Spleen (tissue), 11 donors: ENCODE results near the gene NRDC. TPM values are rescaled to one million over a fixed set of nuclear protein-coding genes. Genes with fewer than 3 reads are reported as not detected.

Experiments
- DNase-seq: peaks from one replicate; pipeline ENCODE4 v3.0.0-alpha.2; 2020
- H3K27ac ChIP-seq, 8 donors: fragments of 200-600 bp; sonication (generic) in 7 of 8; 1 replicate in 4 of 8; 2 replicates in 4 of 8; pipeline versions ENCODE4 v1.5.0 to v1.8.0; 2016 to 2021; ENCODE audit warnings: inconsistent platforms in 4 of 8, mild to moderate bottlenecking in 4 of 8, moderate library complexity in 1 of 8
- H3K27me3 ChIP-seq, 7 donors: fragments of 200-600 bp; sonication (generic) in 6 of 7; replicated peaks in 1 of 7; 1 replicate in 4 of 7; 2 replicates in 3 of 7; pipeline versions ENCODE4 v1.5.0 to v1.8.0; 2016 to 2021; ENCODE audit warnings: inconsistent platforms in 3 of 7, mild to moderate bottlenecking in 1 of 7
- H3K36me3 ChIP-seq, 6 donors: fragments of 200-600 bp; sonication (generic) in 5 of 6; 1 replicate in 4 of 6; 2 replicates in 2 of 6; pipeline versions ENCODE4 v1.5.0 to v1.8.0; 2016 to 2021; ENCODE audit warnings: inconsistent platforms in 2 of 6
- H3K4me1 ChIP-seq, 6 donors: fragments of 200-600 bp; sonication (generic) in 5 of 6; 1 replicate in 3 of 6; 2 replicates in 3 of 6; pipeline versions ENCODE4 v1.5.0 to v1.8.0; 2016 to 2021; ENCODE audit warnings: inconsistent platforms in 3 of 6
- H3K4me3 ChIP-seq, 8 donors: fragments of 200-600 bp; sonication (generic) in 7 of 8; 1 replicate in 4 of 8; 2 replicates in 4 of 8; pipeline versions ENCODE4 v1.5.0 to v1.8.0; 2016 to 2021; ENCODE audit warnings: inconsistent platforms in 4 of 8, mild to moderate bottlenecking in 4 of 8, moderate library complexity in 2 of 8
- H3K9me3 ChIP-seq, 8 donors: fragments of 200-600 bp; sonication (generic) in 7 of 8; 1 replicate in 4 of 8; 2 replicates in 4 of 8; pipeline versions ENCODE4 v1.5.0 to v1.8.0; 2016 to 2021; ENCODE audit warnings: inconsistent platforms in 4 of 8
- POLR2A ChIP-seq, 3 donors: fragments of 450-650 bp; IDR thresholded peaks; one replicate each; pipeline ENCODE4 v1.5.1; 2017; ENCODE audit warnings: antibody characterized with exemption in 3 of 3, mild to moderate bottlenecking in 1 of 3
- POLR2AphosphoS5 ChIP-seq, 3 donors: sonication (generic); formaldehyde crosslinking; IDR thresholded peaks; one replicate each; pipeline ENCODE4 v1.5.1; 2017; ENCODE audit warnings: antibody characterized with exemption in 3 of 3
- WGBS, 5 donors: extraction: QIAGEN DNeasy Blood & Tissue Kit in 3 of 5; methylation state at CpG; one replicate each; pipeline versions ENCODE4 v1.1.5 to v1.1.7; 2013 to 2018; 5-methylcytosine and 5-hydroxymethylcytosine counted together
- intact Hi-C: fragments of 100-400 bp; cut with DNase I; formaldehyde crosslinking; loops from one replicate; pipeline ENCODE4 v1.15.0; 2023; ENCODE audit warnings: low total_unique reads
- polyA plus RNA-seq, 3 donors: library from polyadenylated mRNA; stranded (reverse); fragments of 200-250 nt; gene quantifications; one replicate each; pipeline ENCODE4 v1.2.1, GENCODE V29; 2013
- total RNA-seq, 7 donors: library from RNA; depleted of rRNA in 3 of 7; stranded (reverse); fragments of >200 nt in 3 of 7; fragmentation: NEBNext Ultra II Directional in 4 of 7; extraction: Animal tissue kit (Norgen Biotek cat#: 25700) in 4 of 7; gene quantifications; one replicate each; pipeline versions ENCODE4 v1.1.0 to v1.2.1, GENCODE V29; 2016 to 2021
- TF ChIP-seq, protein P1 (sequence below), 11 experiments: fragments of 200-600 bp in 7 of 11; fragments of 450-650 bp in 4 of 11; sonication (generic) in 4 of 11; IDR thresholded peaks in 8 of 11; conservative IDR thresholded peaks in 3 of 11; 1 replicate in 7 of 11; 2 replicates in 4 of 11; pipeline versions ENCODE4 v1.4.0 to v1.8.0; 2016 to 2021; ENCODE audit warnings: antibody characterized with exemption in 11 of 11, inconsistent platforms in 4 of 11, mild to moderate bottlenecking in 1 of 11
- donor health status: healthy with polysubstance abuse.
- donor health status: DM: no; HTN: no; CAD: no; lungs with moderate emphysema.
- donor health status: DM: no; HTN: no; CAD: no.
- donor health status: Bipolar disorder and iron deficiency.
- donor health status: healthy.
- donor health status: DM: no; HTN: no; CAD: no.
- donor health status: DM: yes; HTN: yes; CAD: no.

NRDC gene
- total and polyA plus RNA-seq, 10 donors: 61.3 to 189 (median 120) TPM

GRCh38 chr1:51908499-51908898 lies 30.0 kb upstream of the NRDC start:
- 30 to 45% (median 43%) methylated on average over 2 of the region's 2 CpGs for WGBS, 5 donors
- H3K27ac ChIP-seq: no peak overlapping the region
- TF ChIP-seq, protein P1, sequence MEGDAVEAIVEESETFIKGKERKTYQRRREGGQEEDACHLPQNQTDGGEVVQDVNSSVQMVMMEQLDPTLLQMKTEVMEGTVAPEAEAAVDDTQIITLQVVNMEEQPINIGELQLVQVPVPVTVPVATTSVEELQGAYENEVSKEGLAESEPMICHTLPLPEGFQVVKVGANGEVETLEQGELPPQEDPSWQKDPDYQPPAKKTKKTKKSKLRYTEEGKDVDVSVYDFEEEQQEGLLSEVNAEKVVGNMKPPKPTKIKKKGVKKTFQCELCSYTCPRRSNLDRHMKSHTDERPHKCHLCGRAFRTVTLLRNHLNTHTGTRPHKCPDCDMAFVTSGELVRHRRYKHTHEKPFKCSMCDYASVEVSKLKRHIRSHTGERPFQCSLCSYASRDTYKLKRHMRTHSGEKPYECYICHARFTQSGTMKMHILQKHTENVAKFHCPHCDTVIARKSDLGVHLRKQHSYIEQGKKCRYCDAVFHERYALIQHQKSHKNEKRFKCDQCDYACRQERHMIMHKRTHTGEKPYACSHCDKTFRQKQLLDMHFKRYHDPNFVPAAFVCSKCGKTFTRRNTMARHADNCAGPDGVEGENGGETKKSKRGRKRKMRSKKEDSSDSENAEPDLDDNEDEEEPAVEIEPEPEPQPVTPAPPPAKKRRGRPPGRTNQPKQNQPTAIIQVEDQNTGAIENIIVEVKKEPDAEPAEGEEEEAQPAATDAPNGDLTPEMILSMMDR (IDR thresholded peaks at IDR 0.05 in 8 of 11, conservative IDR thresholded peaks at IDR 0.05 in 3 of 11): no peak
- TF ChIP-seq POLR2AphosphoS5 (IDR thresholded peaks at IDR 0.05): no peak
- TF ChIP-seq POLR2A (IDR thresholded peaks at IDR 0.05): no peak
- H3K27me3 ChIP-seq: peaks cover 0 to 9% (median 0%) of the 10 kb centered on the region in 7 donors
- H3K36me3 ChIP-seq: no peaks in the 10 kb centered on the region
- intact Hi-C loops: no loop called here
- H3K9me3 ChIP-seq: no peaks in the 10 kb centered on the region
- H3K4me1 ChIP-seq: peaks cover 0 to 5% (median 0%) of the 10 kb centered on the region in 6 donors
- no peak for DNase-seq
- H3K4me3 ChIP-seq: no peak overlapping the region

DNA sequence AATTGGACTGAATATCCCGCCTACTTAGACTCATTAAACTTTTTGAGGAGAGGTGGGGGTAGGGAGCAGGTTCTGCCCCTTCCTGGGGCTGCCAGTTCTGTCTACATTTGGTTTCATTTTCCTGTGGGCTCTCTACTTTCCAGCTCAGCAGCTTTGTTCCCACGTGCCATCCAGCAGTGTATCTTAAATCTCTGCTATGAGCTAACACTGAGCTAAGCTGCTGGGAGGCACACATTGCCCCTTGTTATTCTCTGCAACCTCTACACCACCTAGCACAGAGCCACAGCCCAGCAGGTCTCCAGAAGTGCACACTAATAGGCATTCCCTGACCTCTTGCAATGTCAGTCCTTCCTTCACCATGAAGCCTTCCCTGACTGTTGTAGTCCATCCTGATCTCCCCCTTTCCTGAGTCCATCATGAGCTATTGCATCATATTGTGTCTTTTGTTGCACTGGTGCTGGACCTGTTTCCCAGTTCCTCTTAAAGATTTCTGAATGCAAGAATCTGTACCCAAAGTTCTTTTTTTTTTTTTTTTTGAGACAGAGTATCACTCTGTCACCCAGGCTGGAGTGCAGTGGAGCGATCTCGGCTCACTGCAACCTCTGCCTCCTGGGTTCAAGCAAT lies 28.7 kb upstream of the NRDC start:
- no peak for DNase-seq
- Histone ChIP-seq H3K4me3 (no peak overlapping the region), H3K36me3 (no peaks in the 10 kb centered on the region), H3K27me3 (peaks cover 0 to 9% (median 0%) of the 10 kb centered on the region in 7 donors), H3K9me3 (no peaks in the 10 kb centered on the region), H3K4me1 (peaks cover 0 to 5% (median 0%) of the 10 kb centered on the region in 6 donors), H3K27ac (no peak overlapping the region)
- no peak for TF ChIP-seq POLR2A (IDR thresholded peaks at IDR 0.05)
- no peak for TF ChIP-seq POLR2AphosphoS5 (IDR thresholded peaks at IDR 0.05)
- TF ChIP-seq, protein P1 (IDR thresholded peaks at IDR 0.05 in 8 of 11, conservative IDR thresholded peaks at IDR 0.05 in 3 of 11): no peak
- WGBS, 5 donors: 56 to 83% (median 77%) methylated on average over 4 of the region's 4 CpGs
- intact Hi-C loops: no loop called here

GRCh38 chr1:51906306-51907078 lies 28.0 kb upstream of the NRDC start:
- intact Hi-C loops: no loop called here
- Histone ChIP-seq H3K4me1 (peaks cover 0 to 5% (median 0%) of the 10 kb centered on the region in 6 donors), H3K27ac (no peak overlapping the region), H3K4me3 (no peak overlapping the region), H3K9me3 (no peaks in the 10 kb centered on the region), H3K36me3 (no peaks in the 10 kb centered on the region), H3K27me3 (peaks cover 0 to 3% (median 0%) of the 10 kb centered on the region in 7 donors)
- WGBS, 5 donors: 70 to 84% (median 74%) methylated on average over 4 of the region's 4 CpGs
- TF ChIP-seq POLR2AphosphoS5 (IDR thresholded peaks at IDR 0.05) (no peak), POLR2A (IDR thresholded peaks at IDR 0.05) (no peak)
- TF ChIP-seq, protein P1 (IDR thresholded peaks at IDR 0.05 in 8 of 11, conservative IDR thresholded peaks at IDR 0.05 in 3 of 11): no peak
- no peak for DNase-seq

DNA sequence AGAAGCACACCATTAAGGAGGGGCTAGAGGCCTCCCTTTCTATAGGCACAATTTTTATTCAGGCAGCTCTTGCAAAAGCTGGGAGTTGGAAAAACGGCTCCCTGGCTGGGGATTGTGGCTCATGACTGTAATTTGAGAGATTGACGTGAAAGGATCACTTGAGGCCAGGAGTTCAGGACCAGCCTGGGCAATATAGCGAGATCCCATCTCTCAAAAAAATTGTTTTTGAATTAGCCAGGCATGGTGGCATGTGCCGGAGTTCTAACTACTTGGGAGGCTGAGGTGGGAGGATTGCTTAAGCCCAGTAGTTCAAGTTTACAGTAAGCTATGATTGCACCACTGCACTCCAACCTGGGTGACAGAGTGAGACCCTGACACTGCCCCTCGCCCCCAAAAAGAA lies 23.9 kb upstream of the NRDC start:
- DNase-seq: no peak
- TF ChIP-seq POLR2AphosphoS5 (IDR thresholded peaks at IDR 0.05) (no peak), POLR2A (IDR thresholded peaks at IDR 0.05) (no peak)
- TF ChIP-seq, protein P1 (IDR thresholded peaks at IDR 0.05 in 8 of 11, conservative IDR thresholded peaks at IDR 0.05 in 3 of 11): no peak
- intact Hi-C loops: no loop called here
- Histone ChIP-seq H3K27ac (no peak overlapping the region), H3K4me3 (no peak overlapping the region), H3K27me3 (peaks cover 0 to 33% (median 8%) of the 10 kb centered on the region in 7 donors), H3K4me1 (peaks cover 0 to 4% (median 0%) of the 10 kb centered on the region in 6 donors), H3K9me3 (no peaks in the 10 kb centered on the region), H3K36me3 (no peaks in the 10 kb centered on the region)
- 78 to 86% (median 82%) methylated on average over 5 of the region's 5 CpGs for WGBS, 5 donors
